Measurements from ENCODE around the gene CES4A. TPM values are rescaled to one million over a fixed set of nuclear protein-coding genes. Genes with fewer than 3 reads are reported as not detected.
A peak's percentile ranks its signal among the peaks of the same experiment; 100 is the strongest.

Gene CES4A
- polyA plus RNA-seq, 1 experiment: 2.8 TPM

DNA sequence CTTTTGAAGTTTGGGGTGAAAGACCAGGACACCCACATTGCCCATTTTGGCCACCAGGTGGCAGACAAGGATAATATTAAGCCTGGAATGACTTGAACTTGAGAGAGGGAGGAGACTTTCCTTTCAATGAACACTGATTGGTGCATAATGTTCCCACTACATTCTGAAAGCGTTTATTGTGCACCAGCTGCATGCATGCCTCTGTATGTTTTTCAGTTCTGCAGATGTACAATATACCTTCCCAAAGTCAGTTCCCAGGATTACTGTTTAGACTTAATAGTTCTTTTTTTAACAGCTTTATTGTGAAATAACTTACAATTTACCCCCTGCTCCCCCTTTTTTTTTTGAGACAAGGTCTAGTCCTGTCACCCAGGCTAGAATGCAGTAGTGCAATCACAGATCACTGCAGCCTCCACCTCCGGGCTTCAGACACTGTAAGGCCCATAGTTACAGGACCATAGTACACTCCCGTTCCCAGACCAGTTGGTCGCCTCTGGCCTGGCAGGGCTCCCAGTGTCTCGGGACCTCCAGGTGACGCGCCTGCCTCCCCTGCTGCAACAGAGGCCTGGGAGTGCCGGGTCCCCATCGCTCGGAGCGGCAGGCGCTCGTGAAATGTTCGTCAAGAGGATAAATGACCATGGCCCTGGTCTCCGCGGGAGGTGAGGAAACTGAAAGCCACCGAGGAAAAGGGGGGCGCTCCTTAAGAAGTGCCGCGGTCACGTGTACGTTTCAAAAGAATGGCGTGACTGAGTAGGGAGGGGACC, 40.9 kb upstream of the CES4A start:
- peak; percentile 63 for DNase-seq (ENCODE audit: low read depth, low spot score)
- Histone ChIP-seq H3K4me3 (ENCODE audit: low read depth, low read length) (peak overlapping the region; percentile 60), H3K27me3 (ENCODE audit: control insufficient read depth, insufficient read depth, low read length) (peaks cover 17% of the 10 kb centered on the region), H3K27ac (ENCODE audit: low read depth, low read length) (no peak overlapping the region), H3K9me3 (ENCODE audit: control insufficient read depth, insufficient read depth, low read length) (peaks cover 5% of the 10 kb centered on the region; the same call in 1 of the 2 replicates)
- TF ChIP-seq, protein P1, sequence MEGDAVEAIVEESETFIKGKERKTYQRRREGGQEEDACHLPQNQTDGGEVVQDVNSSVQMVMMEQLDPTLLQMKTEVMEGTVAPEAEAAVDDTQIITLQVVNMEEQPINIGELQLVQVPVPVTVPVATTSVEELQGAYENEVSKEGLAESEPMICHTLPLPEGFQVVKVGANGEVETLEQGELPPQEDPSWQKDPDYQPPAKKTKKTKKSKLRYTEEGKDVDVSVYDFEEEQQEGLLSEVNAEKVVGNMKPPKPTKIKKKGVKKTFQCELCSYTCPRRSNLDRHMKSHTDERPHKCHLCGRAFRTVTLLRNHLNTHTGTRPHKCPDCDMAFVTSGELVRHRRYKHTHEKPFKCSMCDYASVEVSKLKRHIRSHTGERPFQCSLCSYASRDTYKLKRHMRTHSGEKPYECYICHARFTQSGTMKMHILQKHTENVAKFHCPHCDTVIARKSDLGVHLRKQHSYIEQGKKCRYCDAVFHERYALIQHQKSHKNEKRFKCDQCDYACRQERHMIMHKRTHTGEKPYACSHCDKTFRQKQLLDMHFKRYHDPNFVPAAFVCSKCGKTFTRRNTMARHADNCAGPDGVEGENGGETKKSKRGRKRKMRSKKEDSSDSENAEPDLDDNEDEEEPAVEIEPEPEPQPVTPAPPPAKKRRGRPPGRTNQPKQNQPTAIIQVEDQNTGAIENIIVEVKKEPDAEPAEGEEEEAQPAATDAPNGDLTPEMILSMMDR (IDR thresholded peaks at IDR 0.05; ENCODE audit: low read depth, low read length): peak; percentile 88
- ChIA-PET CTCF (interaction anchor here (0.7 to 2.8 kb wide), 5 partner anchors 11 to 237 kb away, joined by 3 to 13 read pairs (median 4); no protein-coding TSS in a partner anchor), POLR2A (interaction anchor here (0.7 kb wide), 1 partner anchor 227 kb away, joined by 3 read pairs; no protein-coding TSS in a partner anchor)

GRCh38 chr16:66948134-66948836, 40.1 kb upstream of the CES4A start:
- Histone ChIP-seq H3K27ac (ENCODE audit: low read depth, low read length) (no peak overlapping the region), H3K27me3 (ENCODE audit: control insufficient read depth, insufficient read depth, low read length) (peaks cover 17% of the 10 kb centered on the region), H3K4me3 (ENCODE audit: low read depth, low read length) (peak overlapping the region; percentile 60), H3K9me3 (ENCODE audit: control insufficient read depth, insufficient read depth, low read length) (peaks cover 5% of the 10 kb centered on the region; the same call in 1 of the 2 replicates)
- POLR2A ChIA-PET: no interaction called here
- TF ChIP-seq, protein P1 (IDR thresholded peaks at IDR 0.05; ENCODE audit: low read depth, low read length): no peak
- CTCF ChIA-PET: interaction anchor here (0.8 to 1.6 kb wide), 2 partner anchors 207 to 236 kb away, joined by 3 to 7 read pairs; no protein-coding TSS in a partner anchor
- DNase-seq (ENCODE audit: low read depth, low spot score): no peak

GRCh38 chr16:66948837-66949225, 39.6 kb upstream of the CES4A start:
- Histone ChIP-seq H3K27me3 (ENCODE audit: control insufficient read depth, insufficient read depth, low read length) (peaks cover 17% of the 10 kb centered on the region), H3K27ac (ENCODE audit: low read depth, low read length) (no peak overlapping the region), H3K4me3 (ENCODE audit: low read depth, low read length) (peak overlapping the region; percentile 60; the same call in 1 of the 2 replicates), H3K9me3 (ENCODE audit: control insufficient read depth, insufficient read depth, low read length) (peaks cover 5% of the 10 kb centered on the region; the same call in 1 of the 2 replicates)
- no peak for DNase-seq (ENCODE audit: low read depth, low spot score)
- TF ChIP-seq, protein P1 (IDR thresholded peaks at IDR 0.05; ENCODE audit: low read depth, low read length): no peak
- CTCF ChIA-PET: interaction anchor here (1.6 kb wide), 1 partner anchor 206 kb away, joined by 7 read pairs; no protein-coding TSS in a partner anchor
- POLR2A ChIA-PET: no interaction called here

- Histone ChIP-seq H3K27me3 (ENCODE audit: control insufficient read depth, insufficient read depth, low read length) (peaks cover 17% of the 10 kb centered on the region), H3K9me3 (ENCODE audit: control insufficient read depth, insufficient read depth, low read length) (peaks cover 5% of the 10 kb centered on the region; the same call in 1 of the 2 replicates), H3K27ac (ENCODE audit: low read depth, low read length) (no peak overlapping the region), H3K4me3 (ENCODE audit: low read depth, low read length) (no peak overlapping the region)
- ChIA-PET CTCF (interaction anchor here (1.6 kb wide), 1 partner anchor 206 kb away, joined by 7 read pairs; no protein-coding TSS in a partner anchor), POLR2A (no interaction called here)
- DNase-seq (ENCODE audit: low read depth, low spot score): no peak
- TF ChIP-seq, protein P1 (IDR thresholded peaks at IDR 0.05; ENCODE audit: low read depth, low read length): no peak
Observed at GRCh38 chr16:66949472-66949871, 38.9 kb upstream of the CES4A start.

Measured in AG04450 (cell line).